GM23338 (cell line): ENCODE measurements around the gene ZIC5. TPM values are rescaled to one million over a fixed set of nuclear protein-coding genes. Genes with fewer than 3 reads are reported as not detected.

ENCODE experiments used
- ATAC-seq: fragments of 200-7000 bp; cut with Tn5 transposase; 3 replicates; pipeline ENCODE4 v1.9.1; 2020
- DNase-seq: peaks from one replicate; pipeline ENCODE4 v3.0.0-alpha.2; 2015; ENCODE audit warnings: low spot score
- H2AFZ ChIP-seq: fragments of 200-600 bp; sonication (generic); 2 replicates; pipeline ENCODE4 v1.8.0; 2016; ENCODE audit warnings: antibody characterized with exemption, mild to moderate bottlenecking, moderate library complexity
- H3F3A ChIP-seq: fragments of 200-600 bp; sonication (generic); replicated peaks from 2 replicates; pipeline ENCODE4 v1.8.0; 2017; ENCODE audit warnings: antibody characterized with exemption, mixed run types, low read depth
- H3K27ac ChIP-seq: fragments of 200-600 bp; sonication (generic); 2 replicates; pipeline ENCODE4 v1.6.1; 2016; ENCODE audit warnings: low read depth
- H3K27me3 ChIP-seq: fragments of 200-600 bp; sonication (generic); 2 replicates; pipeline ENCODE4 v1.8.0; 2016; ENCODE audit warnings: mild to moderate bottlenecking, mixed run types, moderate library complexity; ENCODE audit not compliant: insufficient read depth
- H3K36me3 ChIP-seq: fragments of 200-600 bp; sonication (generic); 2 replicates; pipeline ENCODE4 v1.8.0; 2016; ENCODE audit warnings: mild to moderate bottlenecking; ENCODE audit not compliant: insufficient read depth
- H3K4me1 ChIP-seq: fragments of 200-600 bp; sonication (generic); 2 replicates; pipeline ENCODE4 v1.8.0; 2016; ENCODE audit warnings: mild to moderate bottlenecking, moderate library complexity; ENCODE audit not compliant: insufficient read depth
- H3K4me2 ChIP-seq: fragments of 200-600 bp; sonication (generic); 2 replicates; pipeline ENCODE4 v1.7.1; 2017; ENCODE audit warnings: mixed run types
- H3K4me3 ChIP-seq: fragments of 200-600 bp; sonication (generic); 2 replicates; pipeline ENCODE4 v1.6.1; 2016; ENCODE audit warnings: mixed run types
- H3K79me2 ChIP-seq: fragments of 200-600 bp; sonication (generic); replicated peaks from 2 replicates; pipeline ENCODE4 v1.8.0; 2017; ENCODE audit warnings: mild to moderate bottlenecking; ENCODE audit not compliant: insufficient read depth
- H3K9me2 ChIP-seq: fragments of 200-600 bp; sonication (generic); 2 replicates; pipeline ENCODE4 v1.8.0; 2017; ENCODE audit not compliant: insufficient read depth
- H4K20me1 ChIP-seq: fragments of 200-600 bp; sonication (generic); replicated peaks from 2 replicates; pipeline ENCODE4 v1.8.0; 2017; ENCODE audit warnings: mild to moderate bottlenecking; ENCODE audit not compliant: insufficient read depth
- H3K27ac Mint-ChIP-seq: 2 replicates; pipeline ENCODE4 v1.8.0; 2020; ENCODE audit warnings: inconsistent platforms, mild to moderate bottlenecking, moderate library complexity, mixed read lengths
- H3K27me3 Mint-ChIP-seq: 3 replicates; pipeline ENCODE4 v1.8.0; 2022; ENCODE audit warnings: low read depth, mild to moderate bottlenecking, moderate library complexity, mixed read lengths, inconsistent platforms; ENCODE audit not compliant: insufficient read depth, poor library complexity
- H3K36me3 Mint-ChIP-seq: 3 replicates; pipeline ENCODE4 v1.8.0; 2021; ENCODE audit warnings: low read depth, mild to moderate bottlenecking, inconsistent platforms, moderate library complexity, mixed read lengths
- H3K4me1 Mint-ChIP-seq: 3 replicates; pipeline ENCODE4 v1.8.0; 2020; ENCODE audit warnings: mild to moderate bottlenecking, inconsistent platforms, mixed read lengths
- H3K4me3 Mint-ChIP-seq: 3 replicates; pipeline ENCODE4 v1.8.0; 2021; ENCODE audit warnings: moderate library complexity, mild to moderate bottlenecking, inconsistent platforms, mixed read lengths
- H3K9me3 Mint-ChIP-seq: 3 replicates; pipeline ENCODE4 v1.8.0; 2020; ENCODE audit warnings: moderate library complexity, mild to moderate bottlenecking, inconsistent platforms, mixed read lengths
- CREB1 ChIP-seq: fragments of 250-450 bp; sonication (Bioruptor Pico); IDR thresholded peaks from 2 replicates; pipeline ENCODE4 v1.5.0; 2020; ENCODE audit warnings: low read depth, mild to moderate bottlenecking, moderate library complexity
- ETS1 ChIP-seq: IDR thresholded peaks from 2 replicates; pipeline ENCODE4 v1.6.1; 2016; ENCODE audit warnings: antibody characterized with exemption
- JUNB ChIP-seq: IDR thresholded peaks from one replicate; pipeline ENCODE4 v1.6.1; 2016; ENCODE audit warnings: antibody characterized with exemption; ENCODE audit not compliant: unreplicated experiment
- ZNF462 ChIP-seq: fragments of 250-450 bp; sonication (Bioruptor Pico); IDR thresholded peaks from 2 replicates; pipeline ENCODE4 v1.5.0; 2020; ENCODE audit warnings: mild to moderate bottlenecking, moderate library complexity
- polyA plus RNA-seq: library from polyadenylated mRNA; unstranded; fragments of >200 nt; fragmentation: Nextera tagmentation; extraction: Ambion mirVana; gene quantifications from 2 replicates; pipeline ENCODE4 v1.2.1, GENCODE V29; 2016
- total RNA-seq: library from RNA; depleted of rRNA; stranded (reverse); fragments of >200 nt; shearing (Covaris generic); gene quantifications from 2 replicates; pipeline ENCODE4 v1.2.3, GENCODE V29; 2014

The ZIC5 gene
- total and polyA plus RNA-seq, 2 experiments from 2014 or later = 14.1 to 28.0 TPM

GRCh38 chr13:99929866-99930265 is 41.7 kb downstream of the ZIC5 start:
- Mint-ChIP-seq H3K27me3 (peaks cover 3% of the 10 kb centered on the region), H3K4me1 (peaks cover 23% of the 10 kb centered on the region), H3K9me3 (no peaks in the 10 kb centered on the region), H3K36me3 (no peaks in the 10 kb centered on the region), H3K27ac (peak overlapping the region; percentile 29), H3K4me3 (no peak overlapping the region)
- H3K4me1 ChIP-seq = peaks cover 18% of the 10 kb centered on the region
- H3F3A ChIP-seq = peaks cover 15% of the 10 kb centered on the region; the same call in 1 of the 2 replicates
- no peak overlapping the region for H3K4me2 ChIP-seq
- no peaks in the 10 kb centered on the region for H3K27me3 ChIP-seq
- no peaks in the 10 kb centered on the region for H3K79me2 ChIP-seq
- H3K27ac ChIP-seq = peak overlapping the region; percentile 39; the same call in 1 of the 2 replicates
- no peaks in the 10 kb centered on the region for H3K36me3 ChIP-seq
- H4K20me1 ChIP-seq = no peaks in the 10 kb centered on the region
- no peaks in the 10 kb centered on the region for H3K9me2 ChIP-seq
- no peak for TF ChIP-seq CREB1 (CRISPR knock-in tag)
- TF ChIP-seq ETS1 = no peak
- TF ChIP-seq JUNB = no peak
- H3K4me3 ChIP-seq = no peak overlapping the region
- no peak overlapping the region for H2AFZ ChIP-seq
- ATAC-seq = 0 out of 3 replicates have a peak, but pooled peaks have one; percentile 20
- DNase-seq = no peak

- Mint-ChIP-seq H3K9me3 (no peaks in the 10 kb centered on the region), H3K4me1 (peaks cover 26% of the 10 kb centered on the region), H3K27me3 (peaks cover 5% of the 10 kb centered on the region), H3K27ac (no peak overlapping the region), H3K4me3 (no peak overlapping the region), H3K36me3 (no peaks in the 10 kb centered on the region)
- ATAC-seq (peak; percentile 54), DNase-seq (no peak)
- Histone ChIP-seq H3K4me2 (no peak overlapping the region), H3K9me2 (no peaks in the 10 kb centered on the region), H3F3A (peaks cover 6% of the 10 kb centered on the region; the same call in 1 of the 2 replicates), H4K20me1 (no peaks in the 10 kb centered on the region), H3K79me2 (no peaks in the 10 kb centered on the region), H3K27ac (no peak overlapping the region), H3K4me3 (no peak overlapping the region), H3K36me3 (no peaks in the 10 kb centered on the region), H3K4me1 (peaks cover 14% of the 10 kb centered on the region), H2AFZ (peak overlapping the region; percentile 86), H3K27me3 (no peaks in the 10 kb centered on the region)
- no peak for TF ChIP-seq ZNF462
Measured at GRCh38 chr13:99926014-99926731, 45.4 kb downstream of the ZIC5 start.
